H1 (cell line): ENCODE measurements around the gene NHERF2. TPM values are rescaled to one million over a fixed set of nuclear protein-coding genes. Genes with fewer than 3 reads are reported as not detected.

Source experiments
- CBX8 ChIP-seq: fragments of 300-800, 300-1000 bp; sonication (generic); IDR thresholded peaks from 2 replicates; pipeline ENCODE4 v1.7.1; 2016; ENCODE audit warnings: low read depth, low read length, borderline replicate concordance
- POLR2AphosphoS5 ChIP-seq: IDR thresholded peaks from 2 replicates; pipeline ENCODE4 v1.6.1; 2011; ENCODE audit warnings: low read depth, low read length
- RAD21 ChIP-seq, 2 experiments: IDR thresholded peaks in 1 of 2; conservative IDR thresholded peaks in 1 of 2; 2 replicates each; pipeline ENCODE4 v1.6.1; 2011; ENCODE audit warnings: low read depth in 2 of 2, low read length in 2 of 2, improper control_type of control experiment in 1 of 2, inconsistent platforms in 1 of 2, mild to moderate bottlenecking in 1 of 2, moderate library complexity in 1 of 2
- TAF1 ChIP-seq: IDR thresholded peaks from 2 replicates; pipeline ENCODE4 v1.6.1; 2011; ENCODE audit warnings: mild to moderate bottlenecking, low read depth, low read length
- polyA plus RNA-seq, 7 experiments: library from polyadenylated mRNA; depleted of rRNA in 3 of 7; stranded (reverse) in 5 of 7; unstranded in 2 of 7; fragments of >200 nt in 5 of 7; fragments of 200-250 nt in 2 of 7; gene quantifications; 1 replicate in 5 of 7; 2 replicates in 1 of 7; 4 replicates in 1 of 7; pipeline versions ENCODE4 v1.2.1 to v1.2.3, GENCODE V29; 2011 to 2013; ENCODE audit warnings: missing spikeins in 2 of 7, mixed read lengths in 2 of 7
- total RNA-seq: library from RNA; stranded (reverse); fragmentation: NEBNext Ultra II Directional; extraction: Animal tissue kit (Norgen Biotek cat#: 25700); gene quantifications from 2 replicates; pipeline ENCODE4 v1.2.1, GENCODE V29; 2021

Gene NHERF2
- total and polyA plus RNA-seq, 2 of the 8 experiments (the other 6 are each of a cell fraction or from before 2014, with no cell fraction given) = 13.9 to 19.3 TPM

DNA sequence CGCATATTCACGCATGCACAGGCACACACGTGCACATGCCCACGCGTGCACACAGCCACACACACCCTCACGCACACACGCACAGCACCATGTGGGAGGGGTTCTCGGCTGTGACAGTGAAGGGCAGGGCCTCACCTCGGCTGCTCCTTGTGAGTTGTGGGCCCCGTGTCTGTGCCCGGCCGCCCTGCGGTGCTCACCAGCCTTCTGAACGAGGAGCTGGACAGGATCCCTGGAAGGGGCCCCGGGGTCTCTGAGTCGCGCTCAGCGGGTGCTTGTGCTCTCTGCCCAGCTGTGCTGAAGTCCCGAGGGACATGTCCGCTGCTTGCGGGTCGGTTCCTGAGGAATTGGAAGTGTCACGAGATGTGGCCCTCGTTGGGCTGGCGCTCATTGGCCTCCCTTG is 37.2 kb downstream of the NHERF2 start (continued):
- TF ChIP-seq TAF1 (no peak), CBX8 (no peak), POLR2AphosphoS5 (no peak), RAD21 (IDR thresholded peaks at IDR 0.05 in 1 of 2, conservative IDR thresholded peaks at IDR 0.05 in 1 of 2; ENCODE audit: low read depth in 2 of 2, low read length in 2 of 2) (no peak)
